Smooth muscle cell (in vitro differentiated cells): ENCODE results near the gene MRPS15. TPM values are rescaled to one million over a fixed set of nuclear protein-coding genes. Genes with fewer than 3 reads are reported as not detected.
"Not testable (repeated sequence)": the region's sequence is repeated elsewhere in the genome, so short reads cannot be mapped to it uniquely, and the experiment has no call there.

Source experiments
- DNase-seq: peaks from one replicate; lab custom pipeline; 2025; ENCODE audit not compliant: unreplicated experiment; lab: John Stamatoyannopoulos, UW
- H2AFZ ChIP-seq: fragments of 200-600 bp; sonication (generic); 2 replicates; pipeline ENCODE4 v1.6.0; 2016; ENCODE audit warnings: antibody characterized with exemption, low read depth, mild to moderate bottlenecking
- H3F3A ChIP-seq: fragments of 200-600 bp; sonication (generic); 2 replicates; pipeline ENCODE4 v1.6.0; 2017; ENCODE audit warnings: antibody characterized with exemption, low read depth
- H3K27ac ChIP-seq: fragments of 200-600 bp; sonication (generic); 2 replicates; pipeline ENCODE4 v1.5.1; 2016; ENCODE audit warnings: low read depth, mild to moderate bottlenecking
- H3K27me3 ChIP-seq: fragments of 200-600 bp; sonication (generic); 2 replicates; pipeline ENCODE4 v1.6.1; 2016; ENCODE audit warnings: low read depth, mild to moderate bottlenecking
- H3K36me3 ChIP-seq: fragments of 200-600 bp; sonication (generic); 2 replicates; pipeline ENCODE4 v1.5.1; 2016; ENCODE audit warnings: low read depth
- H3K4me1 ChIP-seq: fragments of 200-600 bp; sonication (generic); 2 replicates; pipeline ENCODE4 v1.5.1; 2016; ENCODE audit warnings: low read depth
- H3K4me2 ChIP-seq: fragments of 200-600 bp; sonication (generic); 2 replicates; pipeline ENCODE4 v1.6.0; 2016; ENCODE audit warnings: mild to moderate bottlenecking
- H3K4me3 ChIP-seq: fragments of 200-600 bp; sonication (generic); 2 replicates; pipeline ENCODE4 v1.5.1; 2016; ENCODE audit warnings: mild to moderate bottlenecking
- H3K79me2 ChIP-seq: fragments of 200-600 bp; sonication (generic); 2 replicates; pipeline ENCODE4 v1.6.0; 2016; ENCODE audit warnings: low read depth, mild to moderate bottlenecking
- H3K9ac ChIP-seq: fragments of 200-600 bp; sonication (generic); 2 replicates; pipeline ENCODE4 v1.6.0; 2016; ENCODE audit warnings: low read depth
- H3K9me3 ChIP-seq: fragments of 200-600 bp; sonication (generic); replicated peaks from 2 replicates; pipeline ENCODE4 v1.5.1; 2016; ENCODE audit warnings: low read depth
- H4K20me1 ChIP-seq: fragments of 200-600 bp; sonication (generic); 2 replicates; pipeline ENCODE4 v1.6.0; 2016; ENCODE audit warnings: low read depth
- CTCF ChIP-seq: fragments of 200-600 bp; sonication (generic); IDR thresholded peaks from 2 replicates; pipeline ENCODE4 v1.5.1; 2017; ENCODE audit warnings: borderline replicate concordance, mild to moderate bottlenecking, antibody characterized with exemption; ENCODE audit not compliant: insufficient read depth, poor library complexity, severe bottlenecking
- WGBS: methylation state at CpG from one replicate; pipeline ENCODE4 v1.1.7; 2016; ENCODE audit warnings: low lambda C conversion rate; 5-methylcytosine and 5-hydroxymethylcytosine counted together
- polyA plus RNA-seq: library from polyadenylated mRNA; unstranded; fragments of >200 nt; fragmentation: Nextera tagmentation; extraction: Ambion mirVana; gene quantifications from 2 replicates; pipeline ENCODE4 v1.2.1, GENCODE V29; 2016
- total RNA-seq: library from RNA; depleted of rRNA; stranded (reverse); fragments of >200 nt; gene quantifications from 2 replicates; pipeline ENCODE4 v1.2.3, GENCODE V29; 2014

The MRPS15 gene
- total and polyA plus RNA-seq, 2 experiments from 2014 or later: 78.3 to 141 TPM

GRCh38 chr1:36487906-36488305 lies 23.7 kb upstream of the MRPS15 start:
- Histone ChIP-seq H4K20me1 (no peaks in the 10 kb centered on the region), H3K36me3 (no peaks in the 10 kb centered on the region), H3K27ac (no peak overlapping the region), H3K27me3 (no peaks in the 10 kb centered on the region), H3K9me3 (no peaks in the 10 kb centered on the region), H3K4me3 (no peak overlapping the region), H3K4me2 (no peak overlapping the region), H3K79me2 (no peaks in the 10 kb centered on the region), H2AFZ (no peak overlapping the region), H3F3A (no peaks in the 10 kb centered on the region), H3K9ac (no peak overlapping the region), H3K4me1 (no peaks in the 10 kb centered on the region)
- no peak for DNase-seq
- TF ChIP-seq CTCF: no peak
- 95% methylated on average over 3 of the region's 3 CpGs for WGBS

- WGBS: 97% methylated on average over 9 of the region's 9 CpGs
- not testable (repeated sequence) for H3K27me3 ChIP-seq, H3K4me1 ChIP-seq, H3K9me3 ChIP-seq, H2AFZ ChIP-seq, DNase-seq, H3K27ac ChIP-seq, H3K9ac ChIP-seq, H3K36me3 ChIP-seq, H3F3A ChIP-seq, H3K4me3 ChIP-seq, H3K79me2 ChIP-seq, H4K20me1 ChIP-seq, H3K4me2 ChIP-seq
Observed at GRCh38 chr1:36487336-36487725, 23.1 kb upstream of the MRPS15 start.

GRCh38 chr1:36486439-36487335 lies 22.5 kb upstream of the MRPS15 start:
- no peak overlapping the region for H2AFZ ChIP-seq
- DNase-seq: no peak
- H3K9ac ChIP-seq: no peak overlapping the region
- no peak overlapping the region for H3K27ac ChIP-seq
- H3K4me3 ChIP-seq: no peak overlapping the region
- H3K4me1 ChIP-seq: peaks cover 10% of the 10 kb centered on the region
- no peaks in the 10 kb centered on the region for H3K27me3 ChIP-seq
- 89% methylated on average over 16 of the region's 17 CpGs for whole genome bisulfite sequencing
- H3K9me3 ChIP-seq: no peaks in the 10 kb centered on the region
- TF ChIP-seq CTCF: no peak
- no peak overlapping the region for H3K4me2 ChIP-seq
- no peaks in the 10 kb centered on the region for H4K20me1 ChIP-seq
- no peaks in the 10 kb centered on the region for H3K36me3 ChIP-seq
- no peaks in the 10 kb centered on the region for H3F3A ChIP-seq
- no peaks in the 10 kb centered on the region for H3K79me2 ChIP-seq

- H2AFZ ChIP-seq: no peak overlapping the region
- no peak overlapping the region for H3K4me3 ChIP-seq
- no peaks in the 10 kb centered on the region for H3F3A ChIP-seq
- no peaks in the 10 kb centered on the region for H3K27me3 ChIP-seq
- no peak overlapping the region for H3K4me2 ChIP-seq
- H4K20me1 ChIP-seq: no peaks in the 10 kb centered on the region
- no peak overlapping the region for H3K27ac ChIP-seq
- H3K9ac ChIP-seq: no peak overlapping the region
- no peaks in the 10 kb centered on the region for H3K9me3 ChIP-seq
- WGBS: 96% methylated on average over 2 of the region's 2 CpGs
- TF ChIP-seq CTCF: no peak
- H3K4me1 ChIP-seq: peaks cover 11% of the 10 kb centered on the region
- H3K79me2 ChIP-seq: no peaks in the 10 kb centered on the region
- no peak for DNase-seq
- no peaks in the 10 kb centered on the region for H3K36me3 ChIP-seq
Observed at GRCh38 chr1:36486093-36486438, 21.9 kb upstream of the MRPS15 start.
